Upper lobe of left lung (tissue), 4 donors: ENCODE measurements around the gene FIBCD1.

Source experiments
- CTCF ChIP-seq, 6 experiments: fragments of 450-650 bp in 4 of 6; fragments of 200-600 bp in 2 of 6; sonication (generic) in 2 of 6; IDR thresholded peaks; one replicate each; pipeline ENCODE4 v1.5.1; 2016 to 2019; ENCODE audit warnings: antibody characterized with exemption in 6 of 6
- EP300 ChIP-seq, 4 donors: sonication (generic); formaldehyde crosslinking; IDR thresholded peaks; one replicate each; pipeline ENCODE4 v1.5.1; 2017; ENCODE audit warnings: antibody characterized with exemption in 4 of 4, control low read depth in 2 of 4
- POLR2A ChIP-seq, 4 donors: fragments of 450-650 bp; IDR thresholded peaks; one replicate each; pipeline ENCODE4 v1.5.1; 2016 to 2017; ENCODE audit warnings: antibody characterized with exemption in 4 of 4, mild to moderate bottlenecking in 2 of 4
- POLR2AphosphoS5 ChIP-seq, 2 donors: sonication (generic); formaldehyde crosslinking; IDR thresholded peaks; one replicate each; pipeline ENCODE4 v1.5.1; 2017; ENCODE audit warnings: antibody characterized with exemption in 2 of 2

GRCh38 chr9:130923611-130924447 is 15.2 kb downstream of the FIBCD1 start:
- TF ChIP-seq CTCF (IDR thresholded peaks at IDR 0.05) (no peak), POLR2AphosphoS5 (IDR thresholded peaks at IDR 0.05) (no peak), POLR2A (IDR thresholded peaks at IDR 0.05) (no peak), EP300 (IDR thresholded peaks at IDR 0.05) (no peak)
